Occipital lobe (tissue), 2 donors: ENCODE results near the gene AP1S3. TPM values are rescaled to one million over a fixed set of nuclear protein-coding genes. Genes with fewer than 3 reads are reported as not detected.

ENCODE experiments used
- DNase-seq: peaks from one replicate; lab custom pipeline; 2025; lab: John Stamatoyannopoulos, UW
- total RNA-seq: library from RNA; depleted of rRNA; stranded (reverse); fragments of >200 nt; gene quantifications from one replicate; pipeline ENCODE4 v1.2.3, GENCODE V29; 2014

AP1S3 gene
- total RNA-seq, 1 donor from 2014 or later: 2.7 TPM

DNA sequence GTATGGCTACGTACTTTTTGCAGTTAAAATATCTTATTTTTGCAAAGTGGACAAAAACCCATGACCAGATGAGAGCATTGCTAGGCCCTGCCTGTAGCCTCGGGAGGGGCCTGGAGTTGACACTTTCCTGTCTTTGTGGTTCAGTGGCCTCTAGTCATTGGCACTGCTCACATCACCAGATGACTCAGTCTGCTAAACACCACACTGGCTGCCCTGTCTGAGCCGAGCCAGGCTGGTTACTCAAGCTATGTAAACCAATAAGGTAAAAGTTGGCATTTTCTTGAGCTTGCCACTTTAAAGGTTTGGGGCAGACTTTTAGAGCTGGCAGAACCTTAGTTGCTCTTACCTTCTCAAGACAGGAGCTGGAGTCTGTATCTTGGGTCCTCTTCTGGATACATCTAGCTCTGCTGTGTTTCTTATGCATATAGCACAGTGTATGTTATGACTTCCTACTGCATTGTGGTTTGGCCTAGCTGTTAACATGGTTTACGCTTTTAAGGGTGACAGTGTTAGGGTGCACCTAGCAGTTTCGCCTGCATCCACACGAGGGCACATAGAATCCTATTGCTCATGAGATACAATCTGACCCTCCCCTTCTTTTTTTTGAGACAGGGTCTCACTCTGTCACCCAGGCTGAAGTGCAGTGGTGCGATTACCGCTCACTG lies 76.4 kb downstream of the AP1S3 start:
- no peak for DNase-seq

DNA sequence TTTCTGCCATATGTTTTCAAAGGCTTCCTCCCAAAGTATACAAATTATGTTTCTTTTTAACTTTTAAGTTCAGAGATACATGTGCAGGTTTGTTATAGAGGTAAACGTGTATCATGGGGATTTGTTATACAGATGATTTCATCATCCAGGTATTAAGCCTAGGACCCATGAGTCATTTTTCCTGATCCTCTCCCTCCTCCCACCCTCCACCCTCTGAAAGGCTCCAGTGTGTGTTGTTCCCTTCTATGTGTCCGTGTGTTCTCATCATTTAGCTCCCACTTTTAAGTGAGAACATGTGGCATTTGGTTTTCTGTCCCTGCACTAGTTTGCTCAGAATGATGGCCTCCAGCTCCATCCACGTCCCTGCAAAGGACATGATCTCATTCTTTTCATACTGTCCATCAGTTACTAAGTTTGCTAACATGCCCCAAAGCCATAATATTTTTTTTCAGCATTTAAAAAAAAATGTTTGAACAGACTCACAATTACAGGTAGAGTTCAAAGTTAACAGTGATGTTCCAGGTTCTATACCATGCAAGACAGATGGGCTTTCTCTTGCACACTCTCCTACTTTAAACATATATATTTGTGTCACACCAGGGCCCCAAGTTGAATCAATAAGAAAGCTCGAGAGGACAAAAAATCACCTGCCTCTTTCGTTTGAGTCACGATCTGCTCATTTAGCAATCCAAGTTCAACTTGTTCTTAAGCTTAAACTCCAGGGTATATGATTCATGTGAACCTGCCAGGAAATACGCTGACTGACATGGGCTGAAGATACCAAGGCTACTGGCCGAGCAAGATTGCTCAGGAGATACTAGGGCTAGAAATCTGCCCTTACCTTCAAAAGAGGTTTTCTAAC lies 77.6 kb downstream of the AP1S3 start:
- no peak for DNase-seq

DNA sequence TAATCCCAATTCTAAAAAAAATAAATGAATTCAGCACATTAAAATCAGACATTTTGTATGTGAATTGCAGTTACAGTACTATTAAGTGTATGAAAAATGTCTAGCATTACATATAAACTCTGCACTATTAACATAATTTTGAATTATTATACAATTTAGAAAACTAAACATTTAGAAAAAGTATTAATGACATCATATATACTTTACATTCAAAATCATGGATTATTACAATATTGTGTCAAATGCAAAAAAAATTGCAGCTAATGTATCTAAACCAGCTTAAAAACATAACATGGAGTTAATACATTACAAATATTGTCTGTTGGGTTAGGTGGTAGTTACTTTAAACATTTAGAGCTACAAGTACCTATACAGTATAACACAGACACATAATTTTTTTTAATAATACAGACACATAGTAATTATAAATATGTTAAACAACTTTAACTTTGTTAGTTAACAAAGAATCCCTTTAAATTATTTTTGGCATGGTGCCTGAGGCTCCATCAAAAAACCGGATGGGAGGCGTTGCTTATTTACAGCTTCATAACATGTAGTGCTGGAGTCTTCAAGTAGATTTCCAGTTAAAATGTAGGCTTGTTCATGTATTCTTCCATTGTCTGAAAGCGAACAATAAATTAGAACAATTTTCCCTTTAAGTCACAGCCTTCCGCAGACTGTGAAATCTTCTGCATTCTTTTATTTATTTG lies 79.1 kb downstream of the AP1S3 start:
- DNase-seq: no peak

DNA sequence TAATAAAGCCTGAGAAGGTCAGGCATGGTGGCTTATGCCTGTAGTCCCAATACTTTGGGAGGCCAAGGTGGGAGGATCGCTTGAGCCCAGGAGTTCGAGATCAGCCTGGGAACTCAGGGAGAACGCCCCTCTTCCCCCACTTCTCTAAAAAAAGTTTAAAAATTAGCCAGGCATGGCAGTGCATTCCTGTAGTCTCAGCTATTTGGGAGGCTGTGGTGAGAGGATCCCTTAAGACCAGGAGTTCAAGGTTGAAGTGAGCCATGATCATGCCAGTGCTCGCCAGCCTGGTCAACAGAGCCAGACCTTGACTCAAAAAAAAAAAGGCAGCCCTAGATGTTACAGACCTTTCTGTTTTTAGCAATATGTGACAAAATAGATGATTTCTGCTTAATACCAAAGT lies 83.4 kb downstream of the AP1S3 start:
- no peak for DNase-seq

DNA sequence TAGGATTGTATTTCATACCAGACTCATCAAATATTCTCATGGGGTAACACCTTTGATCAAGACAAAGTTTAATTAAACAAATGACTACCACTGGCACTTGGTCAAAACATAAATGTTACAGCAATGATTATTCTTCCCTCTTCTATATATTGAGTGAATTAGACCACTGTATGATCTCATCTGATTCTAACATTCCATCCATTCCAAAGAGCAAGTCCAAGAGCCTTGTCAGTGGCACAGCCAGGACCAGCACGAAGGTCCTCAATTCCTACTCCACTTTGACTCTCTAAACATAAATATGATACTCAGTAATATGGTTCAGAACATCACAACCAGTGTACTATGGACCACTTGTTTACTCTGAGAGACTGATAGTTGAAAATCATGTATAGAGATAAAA lies 86.4 kb downstream of the AP1S3 start:
- no peak for DNase-seq

DNA sequence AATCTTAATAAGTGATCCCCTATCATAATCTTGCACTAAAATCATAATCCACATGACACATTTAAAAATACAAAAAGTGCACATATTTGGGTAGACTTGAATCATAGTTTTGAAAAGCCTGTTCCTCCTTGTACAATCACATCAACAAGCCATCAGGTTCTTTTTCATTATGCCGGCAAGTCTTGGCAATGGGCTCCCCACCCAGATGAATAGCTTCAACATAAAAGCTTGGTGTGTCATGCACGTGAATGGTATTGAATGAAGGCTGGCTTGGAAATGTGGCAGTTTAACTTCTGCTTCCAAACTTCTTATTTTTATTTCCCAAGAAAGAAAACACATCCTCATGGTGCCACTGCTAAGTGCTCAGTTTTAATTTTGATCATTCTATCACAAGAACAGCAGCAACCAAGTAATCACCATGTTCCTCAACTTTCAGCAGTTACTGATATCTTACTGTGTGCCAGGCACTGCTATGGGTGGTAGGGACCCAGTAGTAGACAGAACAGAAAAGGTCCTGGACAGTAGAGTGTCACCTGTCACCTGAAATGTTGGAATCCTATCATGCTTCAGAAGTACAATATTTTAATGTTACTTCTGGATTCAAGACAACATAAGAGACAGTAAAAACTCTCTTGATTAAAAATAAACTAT lies 89.9 kb downstream of the AP1S3 start:
- DNase-seq: no peak

DNA sequence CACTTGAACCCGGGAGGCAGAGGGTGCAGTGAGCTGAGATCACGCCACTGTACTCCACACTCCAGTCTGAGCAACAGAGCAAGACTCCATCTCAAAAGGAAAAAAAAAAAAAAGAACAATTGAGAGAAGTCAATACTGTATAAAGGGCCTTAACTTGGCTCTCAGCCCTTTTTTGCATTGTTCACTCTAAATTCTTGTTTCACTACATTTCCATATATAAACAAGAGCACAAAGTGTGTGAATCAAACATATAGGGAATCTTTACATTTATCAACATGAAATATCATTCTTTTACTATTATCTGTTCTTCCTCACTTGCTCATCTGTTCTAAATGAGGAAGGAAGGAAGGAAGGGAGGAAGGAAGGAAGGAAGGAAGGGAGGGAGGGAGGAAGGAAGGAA lies 90.8 kb downstream of the AP1S3 start:
- no peak for DNase-seq

DNA sequence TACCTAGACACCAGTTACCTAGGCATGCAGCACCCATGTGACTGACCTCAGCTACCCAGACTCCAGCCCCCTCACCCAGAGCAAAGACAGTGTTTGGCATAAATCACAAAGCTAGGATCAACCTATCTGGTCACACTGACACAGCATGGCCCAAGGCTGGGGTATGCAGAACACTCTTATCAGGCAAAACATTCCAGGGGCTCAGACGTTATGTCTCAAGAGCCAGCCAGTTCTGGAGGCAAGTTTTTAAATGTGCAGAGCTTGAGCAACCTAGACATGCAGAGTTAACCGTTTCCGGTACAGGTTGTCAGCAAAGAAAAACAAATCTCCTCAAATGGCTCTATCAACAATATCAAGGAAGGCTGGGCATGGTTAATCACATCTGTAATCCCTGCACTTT lies 92.8 kb downstream of the AP1S3 start:
- no peak for DNase-seq

DNA sequence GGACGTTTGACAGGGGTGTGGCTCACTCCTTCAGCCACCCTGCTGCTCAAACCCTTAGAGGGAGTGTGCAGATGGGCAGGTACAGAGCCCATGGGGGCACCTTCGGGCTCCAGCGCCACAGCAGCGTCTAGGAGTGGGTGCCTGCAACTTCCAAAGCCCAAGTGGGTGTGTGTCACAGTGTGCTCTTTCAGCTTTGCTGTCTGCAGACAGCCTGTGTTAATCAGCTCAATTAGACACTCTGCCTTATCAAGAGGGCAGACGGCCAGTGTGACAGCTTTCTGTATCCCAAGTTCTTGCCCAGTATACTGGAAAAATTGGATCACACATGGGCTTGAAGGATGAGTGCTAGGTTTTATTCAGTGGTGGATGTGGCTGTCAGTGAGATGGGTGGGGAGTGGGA lies 96.7 kb downstream of the AP1S3 start:
- no peak for DNase-seq

DNA sequence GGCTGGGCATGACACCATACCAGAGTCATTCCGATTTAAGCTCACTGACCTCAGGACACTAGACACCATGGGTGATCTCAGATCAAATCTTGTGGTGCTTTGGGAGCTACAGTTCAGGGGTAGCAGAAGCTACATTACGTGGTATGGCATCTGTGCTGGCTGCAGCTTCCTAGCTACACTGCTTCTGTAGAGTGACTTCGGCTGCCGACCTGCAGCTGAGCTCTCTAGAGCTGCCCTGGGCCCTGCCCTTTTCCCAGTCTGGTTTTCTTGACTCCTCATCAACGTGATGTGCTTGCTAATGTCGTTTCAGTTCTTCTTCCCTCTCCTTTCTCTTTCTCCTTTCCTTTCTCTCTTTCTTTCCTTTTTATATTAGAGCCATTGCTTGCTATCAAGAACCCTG lies 100.2 kb downstream of the AP1S3 start:
- no peak for DNase-seq

DNA sequence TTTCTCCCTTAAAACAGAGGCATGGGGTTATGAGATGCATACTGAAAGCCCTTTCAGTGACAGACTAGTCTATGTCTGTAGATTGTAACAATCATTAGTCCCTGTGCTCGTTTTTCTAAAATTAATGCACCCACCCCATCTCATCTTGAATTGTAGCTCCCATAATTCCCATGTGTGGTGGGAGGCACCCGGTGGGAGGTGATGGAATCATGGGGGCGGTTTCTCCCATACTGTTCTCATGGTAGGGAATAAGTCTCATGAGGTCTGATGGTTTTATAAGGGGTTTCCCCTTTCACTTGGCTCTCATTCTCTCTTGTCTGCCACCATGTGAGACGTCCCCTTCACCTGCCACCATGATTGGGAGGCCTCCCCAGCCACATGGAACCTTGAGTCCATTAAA lies 100.9 kb downstream of the AP1S3 start:
- no peak for DNase-seq

DNA sequence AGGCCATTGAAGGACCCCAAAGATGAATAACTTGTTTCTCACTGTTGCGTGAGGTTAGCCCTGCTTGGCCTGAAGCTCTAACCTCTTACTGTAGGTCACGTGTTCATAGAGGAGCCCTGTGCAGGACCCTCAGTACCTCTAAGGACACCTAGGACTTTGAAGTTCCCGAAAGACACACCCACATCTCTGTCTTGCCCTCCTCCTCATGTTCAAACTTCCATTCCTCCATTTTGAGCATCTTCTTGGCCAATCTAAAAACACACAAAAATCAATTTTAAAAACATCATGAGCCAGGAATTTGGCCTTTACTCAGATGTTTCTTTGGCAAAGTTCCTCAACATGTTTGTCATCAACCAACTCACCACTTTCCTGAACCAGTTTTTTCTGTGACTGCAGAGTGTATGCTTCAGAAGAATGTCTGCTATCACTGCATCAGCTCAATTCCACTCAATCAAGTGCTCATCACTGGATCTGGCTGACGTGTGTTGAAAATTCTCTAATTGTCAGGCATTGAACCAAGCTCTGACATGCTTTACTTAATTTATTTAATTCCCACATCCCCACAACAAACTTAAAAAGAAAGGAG lies 101.6 kb downstream of the AP1S3 start:
- DNase-seq: no peak

DNA sequence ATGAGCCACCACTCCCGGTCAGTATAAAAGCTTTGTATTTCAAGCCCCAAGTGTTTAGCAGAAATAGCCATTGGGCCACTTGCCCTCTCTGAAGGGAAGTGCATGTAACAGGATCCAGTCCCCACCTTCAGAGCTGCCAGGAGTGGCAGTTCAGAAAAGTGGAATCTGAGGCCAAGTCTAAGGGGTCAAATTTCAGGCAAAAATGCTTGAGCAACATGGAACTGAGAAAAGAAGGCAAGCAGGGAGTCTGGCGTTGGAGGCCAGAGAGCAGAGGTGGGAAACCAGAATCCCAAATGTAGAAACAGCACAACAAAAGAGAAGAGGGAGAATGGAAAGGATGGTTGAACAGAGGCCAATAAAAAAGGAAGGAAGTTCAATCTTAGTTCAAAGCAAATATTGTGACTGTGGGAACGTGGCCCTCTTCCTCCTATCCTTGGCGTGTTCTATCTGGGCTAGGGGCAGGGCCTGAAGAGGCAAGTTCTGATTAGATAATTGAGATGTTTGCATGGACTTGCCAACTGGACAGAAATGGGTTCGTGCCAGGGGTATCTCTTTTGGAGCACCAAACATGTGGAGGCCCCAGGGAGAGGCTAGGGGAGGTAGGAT lies 102.2 kb downstream of the AP1S3 start:
- DNase-seq: no peak

DNA sequence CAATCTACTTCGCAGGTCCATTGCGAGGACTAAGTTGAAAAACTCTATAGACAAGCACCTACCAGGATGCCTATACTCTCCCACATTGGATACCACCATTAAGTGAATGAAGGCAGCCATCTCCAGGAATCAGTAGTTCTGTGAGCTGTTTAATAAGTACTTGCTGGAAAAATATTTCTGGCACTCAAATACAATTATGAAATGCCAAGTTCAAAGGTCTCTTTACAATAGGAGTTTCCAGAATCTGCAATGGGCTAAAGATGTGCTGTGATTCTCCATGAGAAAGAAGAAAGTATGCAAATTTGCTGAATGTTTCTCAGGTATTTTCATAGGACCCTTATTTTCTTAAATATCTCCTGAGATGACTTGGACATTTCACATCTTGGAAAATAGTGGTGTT lies 103.0 kb downstream of the AP1S3 start:
- no peak for DNase-seq

DNA sequence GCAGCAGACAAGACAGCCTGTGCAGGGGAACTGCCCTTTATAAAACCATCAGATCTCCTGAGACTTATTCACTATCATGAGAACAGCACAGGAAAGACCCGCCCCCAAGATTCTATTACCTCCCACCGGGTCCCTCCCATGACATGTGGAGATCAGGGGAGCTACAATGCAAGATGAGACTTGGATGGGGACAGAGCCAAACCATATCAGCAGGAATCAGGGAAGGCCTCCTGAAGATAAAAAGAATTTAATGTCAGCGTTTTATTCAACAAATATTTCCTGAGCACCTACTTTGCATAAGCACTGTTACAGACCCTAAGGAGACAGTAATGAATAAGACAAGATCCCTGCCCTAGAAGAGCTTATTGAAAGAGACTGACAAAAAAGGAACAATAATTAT lies 105.0 kb downstream of the AP1S3 start:
- DNase-seq: no peak

DNA sequence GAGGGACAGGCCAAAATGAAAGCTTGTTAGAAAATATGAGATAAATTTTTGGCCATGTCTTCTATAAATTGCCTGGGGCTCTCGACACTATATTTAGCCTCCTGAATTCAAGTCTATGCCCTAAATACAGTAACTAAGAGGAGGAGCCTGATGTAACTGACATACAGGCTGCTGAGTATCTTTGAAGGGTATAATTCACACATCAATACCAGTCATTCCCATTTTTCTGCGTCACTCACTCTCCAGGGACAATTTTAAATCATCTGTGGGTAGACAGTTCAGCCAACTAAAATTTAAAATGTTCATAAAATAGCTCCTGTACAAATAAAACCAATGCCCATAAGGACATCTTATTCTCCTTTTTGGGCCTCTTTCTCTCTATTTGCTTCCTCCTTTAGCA lies 105.9 kb downstream of the AP1S3 start:
- DNase-seq: no peak

DNA sequence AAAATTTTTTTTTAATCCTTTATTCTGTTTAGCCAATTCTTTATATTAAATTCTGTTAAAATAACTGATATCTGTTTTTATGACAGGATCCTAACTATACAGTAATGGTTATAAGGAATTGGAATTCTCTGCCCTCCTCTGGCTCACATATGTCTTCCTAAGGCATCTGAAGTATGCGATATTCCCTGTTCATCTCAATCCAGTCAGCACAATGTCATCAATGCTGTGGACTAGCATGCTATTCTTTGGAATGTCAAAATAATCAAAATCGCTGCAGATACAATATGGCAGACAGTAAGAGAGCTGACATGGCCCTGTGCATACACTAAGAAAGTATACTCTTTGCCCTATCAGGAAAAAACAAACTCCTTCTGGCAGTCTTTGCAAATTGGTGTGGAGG lies 107.6 kb downstream of the AP1S3 start:
- DNase-seq: no peak

DNA sequence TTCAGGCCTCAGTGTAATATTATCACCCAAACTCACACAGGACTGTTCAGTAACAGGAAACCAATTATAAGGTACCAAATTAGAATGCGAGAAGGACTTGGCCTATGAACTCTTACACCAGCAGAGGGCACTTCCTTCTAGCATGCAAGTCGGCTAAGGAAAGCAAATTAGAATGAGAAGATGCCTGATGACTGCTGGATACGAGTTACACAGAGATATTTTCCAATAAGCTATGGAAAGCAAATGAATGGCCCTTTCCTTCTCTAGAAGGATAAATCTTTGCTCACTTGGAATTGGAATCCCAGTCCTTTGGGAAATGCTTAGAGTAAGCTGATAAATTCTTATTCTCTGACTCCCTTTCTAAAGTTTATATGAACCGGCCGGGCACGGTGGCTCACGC lies 109.8 kb downstream of the AP1S3 start:
- no peak for DNase-seq

DNA sequence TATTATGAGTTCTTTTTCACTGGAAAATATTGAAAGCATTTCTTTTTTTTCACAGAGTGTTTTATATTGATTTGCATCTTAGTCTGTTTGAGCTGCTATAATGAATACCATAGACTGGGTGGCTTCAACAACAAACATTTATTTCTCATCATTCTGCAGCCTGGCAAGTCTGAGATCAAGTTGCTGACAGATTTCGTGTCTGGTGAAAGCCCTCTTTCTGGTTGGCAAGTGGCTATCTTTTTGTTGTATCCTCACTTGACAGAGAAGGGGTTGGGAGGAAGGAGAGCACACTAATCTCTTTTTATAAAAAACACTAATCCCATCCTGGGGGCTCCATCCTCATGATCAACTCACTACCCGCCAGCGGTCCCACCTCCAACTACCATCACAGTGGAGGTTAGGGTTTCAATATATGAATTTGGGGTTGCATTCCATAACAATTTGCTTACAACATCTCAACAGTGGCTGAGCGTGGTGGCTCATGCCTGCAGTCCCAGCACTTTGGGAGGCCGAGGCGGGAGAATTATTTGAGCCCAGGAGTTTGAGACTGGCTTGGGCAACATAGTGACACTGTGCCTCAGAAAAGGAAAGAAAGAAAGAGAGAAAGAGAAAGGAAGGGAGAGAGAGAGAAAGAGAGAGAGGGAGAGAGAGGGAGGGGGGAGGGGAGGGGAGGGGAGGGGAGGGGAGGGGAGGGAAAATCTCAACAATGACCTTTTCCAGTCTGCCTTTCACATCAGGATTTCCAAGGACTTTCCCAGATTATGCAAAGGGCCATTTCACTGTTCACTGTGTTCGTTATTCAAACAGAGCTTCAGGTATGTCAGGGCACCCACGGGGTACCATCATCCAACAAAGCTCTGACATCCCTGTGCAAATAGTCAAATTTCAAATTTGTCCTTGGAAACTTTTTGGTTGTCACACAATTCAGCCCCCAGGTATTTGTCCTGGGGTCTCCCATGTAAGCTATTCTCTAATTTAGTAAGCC lies 111.1 kb downstream of the AP1S3 start:
- no peak for DNase-seq

DNA sequence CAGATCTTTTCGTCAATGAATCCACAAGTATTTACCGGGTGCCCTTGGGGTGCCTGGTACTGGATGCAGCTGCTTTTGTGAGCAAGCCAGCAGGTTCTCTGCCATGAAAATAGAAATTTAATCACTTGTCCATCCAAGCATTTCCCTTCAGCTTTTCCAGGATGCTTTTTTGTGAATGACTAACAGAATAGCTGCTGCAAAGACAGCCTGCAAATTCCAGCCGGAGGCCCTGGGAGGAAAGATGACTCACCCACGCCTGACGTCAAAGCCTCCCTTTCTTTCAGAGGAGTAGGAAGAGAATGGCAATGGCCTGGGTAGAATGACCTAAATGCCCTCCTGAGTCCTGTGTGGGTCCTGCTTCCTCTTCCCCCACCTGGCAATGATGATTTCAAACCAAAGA lies 111.9 kb downstream of the AP1S3 start:
- DNase-seq: peak; percentile 79
